B cell (primary cell): ENCODE measurements around the gene CYP2A6. TPM values are rescaled to one million over a fixed set of nuclear protein-coding genes. Genes with fewer than 3 reads are reported as not detected.
"Not testable (repeated sequence)": the region's sequence is repeated elsewhere in the genome, so short reads cannot be mapped to it uniquely, and the experiment has no call there.

Experiments used
- ATAC-seq: fragments of 200-7000 bp; cut with Tn5 transposase; one replicate; pipeline ENCODE4 v1.10.0; 2021; ENCODE audit warnings: low read depth, mild to moderate bottlenecking, moderate number of reproducible peaks, moderate library complexity
- CTCF ChIA-PET: fragments of 350-600 bp; sonication (Branson Sonifier 250); formaldehyde crosslinking; loops from one replicate; lab custom pipeline; 2021; ENCODE audit warnings: antibody characterized with exemption, inconsistent platforms; lab: Charles Lee
- POLR2A ChIA-PET: fragments of 350-600 bp; sonication (Branson Sonifier 250); formaldehyde crosslinking; loops from one replicate; lab custom pipeline; 2021; ENCODE audit warnings: antibody characterized with exemption; lab: Charles Lee
- DNase-seq: peaks from one replicate; pipeline ENCODE4 v3.0.0; 2013
- H2AFZ ChIP-seq: 2 replicates; pipeline ENCODE4 v1.6.1; 2012; ENCODE audit warnings: mild to moderate bottlenecking, low read depth, low read length; ENCODE audit not compliant: insufficient read depth, poor library complexity, severe bottlenecking
- H3K27ac ChIP-seq, 2 donors: 1 replicate in 1 of 2; 2 replicates in 1 of 2; pipeline ENCODE4 v1.5.1; 2012 to 2013; ENCODE audit warnings: low read length in 2 of 2, mild to moderate bottlenecking in 2 of 2, moderate library complexity in 1 of 2
- H3K27me3 ChIP-seq, 4 experiments: fragments of 200-600 bp in 1 of 4; sonication (generic) in 1 of 4; replicated peaks in 1 of 4; 1 replicate in 2 of 4; 2 replicates in 2 of 4; pipeline versions ENCODE4 v1.6.1 to v1.7.0; 2013 to 2016; ENCODE audit warnings: low read length in 3 of 4, mild to moderate bottlenecking in 2 of 4, mixed read lengths in 1 of 4, moderate library complexity in 1 of 4; ENCODE audit not compliant: insufficient read depth in 4 of 4, control insufficient read depth in 3 of 4; ENCODE audit errors: control extremely low read depth in 1 of 4
- H3K36me3 ChIP-seq, 2 experiments: replicated peaks in 1 of 2; 1 replicate in 1 of 2; 2 replicates in 1 of 2; pipeline versions ENCODE4 v1.6.1 to v1.7.1; 2013; ENCODE audit warnings: low read length in 1 of 2; ENCODE audit not compliant: insufficient read depth in 2 of 2, control insufficient read depth in 1 of 2; ENCODE audit errors: control extremely low read depth in 1 of 2, extremely low read depth in 1 of 2
- H3K4me1 ChIP-seq, 2 donors: fragments of 200-600 bp in 1 of 2; sonication (generic) in 1 of 2; 1 replicate in 1 of 2; 2 replicates in 1 of 2; pipeline versions ENCODE4 v1.5.1 to v1.6.1; 2013 to 2017; ENCODE audit warnings: low read length in 2 of 2; ENCODE audit not compliant: control insufficient read depth in 2 of 2, insufficient read depth in 2 of 2
- H3K4me2 ChIP-seq: replicated peaks from 2 replicates; pipeline ENCODE3; 2012; ENCODE audit warnings: mild to moderate bottlenecking, low read depth, low read length; ENCODE audit not compliant: poor library complexity, severe bottlenecking
- H3K4me3 ChIP-seq, 5 experiments: fragments of 200-600 bp in 1 of 5; sonication (generic) in 1 of 5; 1 replicate in 3 of 5; 2 replicates in 2 of 5; pipeline versions ENCODE4 v1.5.1 to v1.7.0; 2011 to 2016; ENCODE audit warnings: low read length in 4 of 5, mild to moderate bottlenecking in 4 of 5, low read depth in 2 of 5, control low read depth in 1 of 5, moderate library complexity in 1 of 5; ENCODE audit not compliant: insufficient read depth in 1 of 5; ENCODE audit errors: control extremely low read depth in 1 of 5, extremely low read depth in 1 of 5
- H3K79me2 ChIP-seq: fragments of 200-600 bp; sonication (generic); one replicate; pipeline ENCODE4 v1.6.0; 2016; ENCODE audit warnings: low read length; ENCODE audit not compliant: control insufficient read depth, insufficient read depth
- H3K9ac ChIP-seq: fragments of 200-600 bp; sonication (generic); 2 replicates; pipeline ENCODE4 v1.6.1; 2017; ENCODE audit warnings: mild to moderate bottlenecking, low read length, moderate library complexity
- H3K9me3 ChIP-seq, 3 donors: one replicate each; pipeline versions ENCODE4 v1.6.1 to v1.7.1; 2013; ENCODE audit warnings: low read length in 2 of 3; ENCODE audit not compliant: control insufficient read depth in 2 of 3, insufficient read depth in 1 of 3; ENCODE audit errors: control extremely low read depth in 1 of 3
- H4K20me1 ChIP-seq: 2 replicates; pipeline ENCODE4 v1.6.0; 2012; ENCODE audit warnings: mild to moderate bottlenecking, low read length; ENCODE audit not compliant: insufficient read depth, control insufficient read depth, poor library complexity, severe bottlenecking
- H3K27ac Mint-ChIP-seq: one replicate; pipeline ENCODE4 v1.8.0; 2021; ENCODE audit warnings: mixed read lengths
- H3K27me3 Mint-ChIP-seq: one replicate; pipeline ENCODE4 v1.8.0; 2021; ENCODE audit warnings: mixed read lengths
- H3K4me1 Mint-ChIP-seq: one replicate; pipeline ENCODE4 v1.8.0; 2021; ENCODE audit warnings: mixed read lengths
- H3K4me3 Mint-ChIP-seq: one replicate; pipeline ENCODE4 v1.8.0; 2021; ENCODE audit warnings: mixed read lengths
- H3K9me3 Mint-ChIP-seq: one replicate; pipeline ENCODE4 v1.8.0; 2022; ENCODE audit warnings: mixed read lengths; ENCODE audit not compliant: insufficient read depth
- CTCF ChIP-seq: fragments of 200-600 bp; IDR thresholded peaks from one replicate; pipeline ENCODE4 v1.8.0; 2022; ENCODE audit warnings: antibody characterized with exemption, mild to moderate bottlenecking
- EZH2 ChIP-seq: IDR thresholded peaks from 2 replicates; pipeline ENCODE4 v1.6.1; 2012; ENCODE audit warnings: borderline replicate concordance, low read depth, mild to moderate bottlenecking, moderate library complexity, low read length; ENCODE audit not compliant: insufficient read depth, poor library complexity, severe bottlenecking
- WGBS: methylation state at CpG from one replicate; pipeline ENCODE4 v1.1.5; 2013; ENCODE audit warnings: missing lambda C conversion rate; ENCODE audit not compliant: insufficient coverage; 5-methylcytosine and 5-hydroxymethylcytosine counted together
- intact Hi-C: fragments of 100-400 bp; cut with micrococcal nuclease; formaldehyde crosslinking; loops from one replicate; pipeline ENCODE4 v1.10.0; 2022
- polyA plus RNA-seq: library from polyadenylated mRNA; depleted of rRNA; stranded (reverse); fragments of >200 nt; gene quantifications from 2 replicates; pipeline ENCODE4 v1.2.3, GENCODE V29; 2012
- total RNA-seq, 2 donors: library from RNA; stranded (reverse); fragments of 120-200 nt in 1 of 2; gene quantifications; 1 replicate in 1 of 2; 2 replicates in 1 of 2; pipeline versions ENCODE4 v1.2.3 to v1.2.4, GENCODE V29; 2013 to 2022

The CYP2A6 gene
- total and polyA plus RNA-seq, 2 donors (not counting 1 experiment from before 2014, with no cell fraction given) = not detected

- H3K27ac ChIP-seq = no peak overlapping the region
- DNase-seq = no peak
- Mint-ChIP-seq H3K9me3 (no peaks in the 10 kb centered on the region), H3K4me1 (no peaks in the 10 kb centered on the region), H3K4me3 (no peak overlapping the region), H3K27me3 (no peaks in the 10 kb centered on the region), H3K27ac (no peak overlapping the region)
- H4K20me1 ChIP-seq = no peaks in the 10 kb centered on the region
- H3K4me3 ChIP-seq = no peak overlapping the region
- no peak overlapping the region for H3K4me2 ChIP-seq
- H2AFZ ChIP-seq = no peak overlapping the region
- intact Hi-C loops = no loop called here
- TF ChIP-seq CTCF = no peak
- H3K36me3 ChIP-seq = no peaks in the 10 kb centered on the region
- no peaks in the 10 kb centered on the region for H3K9me3 ChIP-seq
- no peaks in the 10 kb centered on the region for H3K4me1 ChIP-seq
- no peak overlapping the region for H3K9ac ChIP-seq
- H3K79me2 ChIP-seq = no peaks in the 10 kb centered on the region
- H3K27me3 ChIP-seq = no peaks in the 10 kb centered on the region
- POLR2A ChIA-PET = no interaction called here
- CTCF ChIA-PET = interaction anchor here (0.6 kb wide), 1 partner anchor 196 kb away, joined by 3 read pairs; no protein-coding TSS in a partner anchor
- no peak for ATAC-seq
Measured at GRCh38 chr19:40829205-40829604, 21.0 kb downstream of the CYP2A6 start.

GRCh38 chr19:40827386-40828247 is 22.6 kb downstream of the CYP2A6 start:
- intact Hi-C loops = no loop called here
- Mint-ChIP-seq H3K9me3 (no peaks in the 10 kb centered on the region), H3K27me3 (no peaks in the 10 kb centered on the region), H3K4me1 (peaks cover 9% of the 10 kb centered on the region), H3K4me3 (no peak overlapping the region), H3K27ac (no peak overlapping the region)
- ChIA-PET CTCF (no interaction called here), POLR2A (no interaction called here)
- TF ChIP-seq CTCF (no peak), EZH2 (no peak)
- Histone ChIP-seq H3K27me3 (no peaks in the 10 kb centered on the region), H3K9ac (no peak overlapping the region), H4K20me1 (no peaks in the 10 kb centered on the region), H2AFZ (no peak overlapping the region), H3K79me2 (no peaks in the 10 kb centered on the region), H3K27ac (no peak overlapping the region), H3K36me3 (no peaks in the 10 kb centered on the region), H3K4me2 (no peak overlapping the region), H3K4me1 (peaks cover 0 to 7% of the 10 kb centered on the region in 2 donors), H3K9me3 (no peaks in the 10 kb centered on the region), H3K4me3 (no peak overlapping the region)
- ATAC-seq (no peak), DNase-seq (no peak)
- 96% methylated on average over 20 of the region's 22 CpGs for WGBS

- H3K79me2 ChIP-seq, H2AFZ ChIP-seq, H3K9me3 Mint-ChIP-seq, H3K27ac Mint-ChIP-seq, H3K27me3 ChIP-seq, H3K27ac ChIP-seq, H3K27me3 Mint-ChIP-seq, intact Hi-C loops, H3K9ac ChIP-seq, H4K20me1 ChIP-seq, H3K9me3 ChIP-seq, H3K4me3 Mint-ChIP-seq, H3K36me3 ChIP-seq, H3K4me3 ChIP-seq, CTCF ChIA-PET, ATAC-seq, H3K4me2 ChIP-seq, POLR2A ChIA-PET, DNase-seq, H3K4me1 ChIP-seq: not testable (repeated sequence)
- 73% methylated on average over 29 of the region's 29 CpGs for WGBS
- peaks cover 12% of the 10 kb centered on the region for H3K4me1 Mint-ChIP-seq
Measured at GRCh38 chr19:40826699-40827385, 23.4 kb downstream of the CYP2A6 start.
